Measurements from ENCODE around the gene ADNP.

DNA sequence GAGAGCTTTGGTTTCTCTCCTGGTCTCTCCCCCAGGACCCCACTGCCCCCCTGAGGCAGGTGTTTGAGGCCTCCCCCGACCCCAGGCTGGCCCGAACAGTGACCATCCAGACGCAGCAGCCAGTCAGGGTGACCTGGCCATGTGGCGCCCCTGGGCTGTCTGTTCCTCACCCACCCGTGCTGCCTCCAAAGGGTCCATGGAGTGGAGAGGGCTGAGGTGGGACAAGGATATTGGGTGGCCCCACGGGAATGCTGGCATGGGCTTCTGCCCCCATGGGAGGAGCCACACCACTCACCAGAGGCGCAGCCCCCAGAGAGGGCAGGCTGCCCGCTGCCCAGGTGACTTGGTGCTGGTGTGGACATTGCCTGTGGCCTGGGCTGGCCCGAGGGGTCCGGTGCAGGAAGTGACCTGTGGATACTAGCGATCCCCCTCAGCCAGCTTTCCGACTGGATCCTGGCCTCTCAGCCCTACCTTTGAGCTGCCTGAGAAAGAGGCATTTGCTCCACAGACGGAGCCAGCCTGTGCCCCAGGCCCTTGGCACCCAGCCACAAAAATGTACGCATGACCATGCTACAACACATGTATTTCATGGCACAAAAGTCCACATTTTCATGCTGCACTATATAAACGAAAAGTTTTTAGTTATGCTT, 85.5 kb downstream of the ADNP start:
- TF ChIP-seq CTCF (IDR thresholded peaks at IDR 0.05): no peak
- TF ChIP-seq ZNF219 (CRISPR knock-in tag; IDR thresholded peaks at IDR 0.05; ENCODE audit: borderline replicate concordance): no peak
- TF ChIP-seq ARID4B (CRISPR knock-in tag; IDR thresholded peaks at IDR 0.05; ENCODE audit: borderline replicate concordance): no peak
- TF ChIP-seq, protein P1, sequence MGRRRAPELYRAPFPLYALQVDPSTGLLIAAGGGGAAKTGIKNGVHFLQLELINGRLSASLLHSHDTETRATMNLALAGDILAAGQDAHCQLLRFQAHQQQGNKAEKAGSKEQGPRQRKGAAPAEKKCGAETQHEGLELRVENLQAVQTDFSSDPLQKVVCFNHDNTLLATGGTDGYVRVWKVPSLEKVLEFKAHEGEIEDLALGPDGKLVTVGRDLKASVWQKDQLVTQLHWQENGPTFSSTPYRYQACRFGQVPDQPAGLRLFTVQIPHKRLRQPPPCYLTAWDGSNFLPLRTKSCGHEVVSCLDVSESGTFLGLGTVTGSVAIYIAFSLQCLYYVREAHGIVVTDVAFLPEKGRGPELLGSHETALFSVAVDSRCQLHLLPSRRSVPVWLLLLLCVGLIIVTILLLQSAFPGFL (CRISPR knock-in tag; IDR thresholded peaks at IDR 0.05; ENCODE audit: borderline replicate concordance): no peak
- no peak for TF ChIP-seq NR3C1 (CRISPR knock-in tag; conservative IDR thresholded peaks at IDR 0.05; ENCODE audit: low read depth)
- TF ChIP-seq, protein P2, sequence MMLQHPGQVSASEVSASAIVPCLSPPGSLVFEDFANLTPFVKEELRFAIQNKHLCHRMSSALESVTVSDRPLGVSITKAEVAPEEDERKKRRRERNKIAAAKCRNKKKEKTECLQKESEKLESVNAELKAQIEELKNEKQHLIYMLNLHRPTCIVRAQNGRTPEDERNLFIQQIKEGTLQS (CRISPR knock-in tag; conservative IDR thresholded peaks at IDR 0.05): no peak
